Activated T-helper 1 cell treated with anti-CD3 and anti-CD28 coated beads, Interleukin-2, amount 50 U/mL, for 16 hours (primary cell): ENCODE measurements around the gene CNTN4.

Source experiments
- DNase-seq, 2 donors: peaks; one replicate each; pipeline ENCODE4 v3.0.0-alpha.2; 2020; ENCODE audit warnings: low read depth in 1 of 2, low spot score in 1 of 2

Gene CNTN4

DNA sequence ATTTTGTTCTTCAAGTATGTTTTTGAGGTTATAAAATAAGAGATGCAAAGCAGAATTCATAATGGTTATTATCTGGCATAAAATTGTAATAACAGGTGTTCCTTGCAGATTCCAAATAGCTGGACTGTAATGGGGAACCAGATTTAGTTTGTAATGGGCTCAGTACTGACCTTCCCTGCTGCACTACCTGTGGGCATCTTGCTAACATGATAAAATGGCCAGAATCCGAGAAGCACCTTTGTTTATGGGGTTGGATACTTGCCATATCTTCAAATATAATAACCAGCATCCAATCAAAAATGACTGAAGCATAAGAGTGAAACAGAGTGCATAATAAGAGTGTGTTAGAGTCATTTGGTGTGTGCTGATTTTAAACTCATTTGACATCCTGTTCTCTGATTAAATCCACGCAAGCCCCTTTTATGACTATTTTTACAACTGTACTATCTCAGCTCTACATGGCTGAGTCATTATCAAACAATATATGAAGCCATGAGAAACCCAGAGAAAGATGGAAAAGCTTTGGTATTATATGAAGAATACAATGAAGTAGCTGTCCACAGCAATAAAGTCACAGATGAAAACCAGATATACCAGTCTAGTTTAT is 292.4 kb downstream of the CNTN4 start:
- no peak for DNase-seq

DNA sequence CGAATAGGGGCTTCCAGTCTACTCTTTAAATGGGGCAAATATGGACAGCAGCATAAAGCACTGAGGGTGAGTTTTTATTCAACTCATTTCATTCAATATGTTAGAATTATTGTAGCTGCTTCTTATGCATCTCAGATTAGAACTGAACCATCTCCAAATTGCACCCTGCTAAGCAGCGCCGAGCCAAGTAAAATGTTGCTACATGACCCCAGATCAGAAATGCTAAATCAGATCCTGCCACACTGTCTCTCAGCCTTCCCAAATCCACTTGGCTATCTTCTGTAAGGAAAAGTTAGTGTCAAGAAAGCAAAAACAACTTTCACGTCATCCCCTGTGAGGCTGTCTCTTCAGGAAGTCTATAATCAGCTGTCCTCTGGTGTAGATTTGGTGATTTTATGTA is 293.2 kb downstream of the CNTN4 start:
- DNase-seq, result no peak

DNA sequence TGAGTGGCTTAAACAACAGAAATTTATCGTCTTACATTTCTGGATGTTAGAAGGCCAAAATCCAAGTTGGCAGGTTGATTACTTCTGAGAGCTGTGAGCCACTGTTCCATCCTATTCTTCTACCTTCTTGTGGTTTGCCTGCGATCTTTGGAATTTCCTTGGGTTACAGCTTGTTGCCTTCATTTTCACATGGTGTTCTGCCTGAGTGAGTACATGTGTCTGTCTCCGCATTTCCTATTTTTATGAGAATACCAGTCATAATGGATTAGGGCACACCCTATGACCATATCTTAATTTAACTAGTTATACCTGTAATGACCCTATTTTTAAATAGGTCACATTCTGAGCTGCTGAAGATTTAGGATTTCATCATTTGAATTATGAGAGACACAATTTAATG is 294.3 kb downstream of the CNTN4 start:
- DNase-seq, result no peak

DNA sequence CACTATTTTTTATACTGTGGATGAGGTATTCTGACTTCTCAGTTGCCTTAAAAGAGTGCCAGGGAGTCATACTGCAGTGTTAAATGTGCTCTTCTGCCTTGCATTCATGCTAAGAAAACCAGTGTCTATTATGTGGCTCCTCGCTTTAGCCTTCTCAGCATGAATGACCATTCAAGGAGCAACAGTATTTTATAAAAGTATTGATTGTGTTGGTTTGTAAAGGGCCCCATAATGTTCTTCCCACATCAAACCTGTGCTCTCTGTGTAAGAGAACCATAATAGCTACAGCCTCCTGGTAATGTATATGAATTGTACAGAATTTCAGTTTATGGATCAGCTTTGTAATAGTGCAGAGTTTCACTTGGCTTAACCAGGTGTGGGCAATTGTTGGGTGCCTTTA is 316.4 kb downstream of the CNTN4 start:
- no peak for DNase-seq

DNA sequence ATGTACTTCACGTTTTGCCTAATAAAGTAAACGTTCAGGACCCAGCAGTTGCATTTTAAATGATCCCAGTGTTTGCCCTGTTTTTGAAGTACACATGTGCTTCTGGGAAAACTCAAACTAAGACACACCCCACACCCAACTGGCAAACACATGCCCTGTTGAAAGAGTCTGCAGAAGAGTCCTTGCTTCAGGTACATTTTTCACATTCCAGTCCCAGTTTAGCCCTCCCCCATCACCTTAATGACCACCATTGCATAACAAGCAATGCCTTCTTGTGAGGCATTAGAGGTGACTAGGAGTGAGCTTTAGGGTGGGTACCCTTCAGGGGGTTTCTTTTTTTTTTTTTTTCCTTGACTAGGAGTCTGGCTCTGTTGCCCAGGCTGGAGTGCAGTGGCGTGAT is 322.3 kb downstream of the CNTN4 start:
- no peak for DNase-seq

DNA sequence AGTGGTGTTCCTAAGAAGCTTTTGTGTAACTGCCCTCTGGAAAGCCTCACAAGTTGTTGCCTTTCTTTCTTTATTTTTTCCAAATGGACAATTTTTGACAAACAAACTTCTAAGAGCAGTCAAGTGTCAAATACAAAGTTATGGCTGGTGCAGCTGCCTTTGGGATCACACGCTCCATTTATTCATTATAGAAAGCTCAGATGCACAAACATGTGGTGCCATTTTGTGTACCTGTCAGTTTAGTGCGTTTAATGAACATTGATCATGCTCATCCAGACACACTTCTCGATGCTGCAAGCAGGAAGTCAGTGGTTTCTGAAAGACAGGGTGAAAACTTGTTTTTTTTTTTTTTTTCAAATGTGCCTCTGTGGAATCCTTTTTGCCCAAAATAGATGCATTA is 324.5 kb downstream of the CNTN4 start:
- DNase-seq, result no peak

DNA sequence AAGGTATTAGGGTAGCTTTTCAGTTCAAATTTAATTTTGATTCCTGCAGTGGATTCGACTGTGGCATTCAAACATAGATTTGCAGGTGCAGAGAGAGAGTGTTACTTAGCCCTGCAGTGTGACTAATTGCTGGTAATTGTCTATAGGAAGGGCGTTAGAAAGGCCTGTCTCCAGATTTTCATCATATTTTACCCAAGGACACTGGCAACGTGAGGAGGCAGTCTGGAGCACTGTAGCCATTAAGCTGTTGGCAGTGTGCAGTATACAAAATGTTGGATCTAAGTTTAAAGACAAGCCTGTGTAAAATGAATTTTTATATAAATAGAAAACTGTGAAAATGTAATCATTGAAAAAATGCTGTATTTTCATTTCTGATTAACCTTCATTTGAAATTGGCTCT is 342.9 kb downstream of the CNTN4 start:
- no peak for DNase-seq

DNA sequence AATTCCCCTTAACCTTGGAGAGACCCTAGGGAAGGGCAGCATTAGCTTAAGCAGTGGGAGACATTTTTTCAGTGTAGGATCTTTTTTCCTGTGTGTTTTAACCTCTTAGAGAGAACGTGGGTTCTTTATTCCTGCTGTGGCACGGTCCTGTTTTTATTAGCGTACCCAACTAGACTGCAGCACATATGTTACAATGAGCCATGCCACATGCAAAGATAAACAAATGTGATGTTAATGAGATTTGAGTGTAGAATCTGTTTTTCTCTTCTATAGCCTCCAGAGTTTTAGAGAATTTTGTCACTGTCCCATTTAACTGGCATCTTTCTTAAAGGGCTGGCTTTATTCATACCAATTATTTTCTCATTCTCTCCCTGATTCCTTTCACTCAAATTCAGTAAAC is 347.5 kb downstream of the CNTN4 start:
- no peak for DNase-seq

DNA sequence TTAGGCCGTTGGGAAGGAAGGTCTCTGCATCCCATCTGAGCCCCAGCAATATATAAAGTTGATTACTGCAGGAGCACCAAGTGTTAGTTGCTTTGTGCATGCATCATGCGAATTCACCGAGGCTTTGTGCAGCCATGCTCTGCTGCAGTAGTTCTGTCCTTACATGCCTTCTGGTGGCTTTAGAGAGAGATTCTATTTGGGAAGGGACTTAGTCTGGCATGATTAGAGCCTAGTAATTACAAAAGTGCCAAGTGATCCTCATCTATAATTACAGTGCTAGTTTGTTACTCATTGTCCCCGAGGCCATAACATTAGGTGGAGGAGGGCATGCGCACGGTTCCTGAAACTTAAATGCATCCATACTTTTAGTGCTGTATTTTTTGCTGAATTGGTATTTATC is 353.6 kb downstream of the CNTN4 start:
- DNase-seq, result no peak

DNA sequence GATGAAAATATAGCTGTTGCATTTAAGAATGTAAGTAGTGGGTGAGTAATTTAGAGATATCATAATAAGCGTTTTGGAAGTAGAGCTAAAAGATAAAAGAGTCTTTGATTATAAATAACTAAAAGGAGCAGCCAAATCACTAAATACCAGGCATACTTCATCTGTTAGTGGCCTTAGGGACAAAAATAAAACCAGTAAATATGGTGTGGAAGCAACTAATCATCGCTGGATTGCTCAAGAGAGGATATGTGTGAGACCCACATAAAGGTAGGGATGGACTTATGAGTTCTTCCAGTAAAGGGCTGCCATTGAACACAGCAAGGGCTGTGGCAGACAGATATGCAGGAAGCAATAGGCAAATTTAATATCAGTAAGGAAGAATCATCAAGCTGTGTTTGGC is 356.2 kb downstream of the CNTN4 start:
- no peak for DNase-seq

DNA sequence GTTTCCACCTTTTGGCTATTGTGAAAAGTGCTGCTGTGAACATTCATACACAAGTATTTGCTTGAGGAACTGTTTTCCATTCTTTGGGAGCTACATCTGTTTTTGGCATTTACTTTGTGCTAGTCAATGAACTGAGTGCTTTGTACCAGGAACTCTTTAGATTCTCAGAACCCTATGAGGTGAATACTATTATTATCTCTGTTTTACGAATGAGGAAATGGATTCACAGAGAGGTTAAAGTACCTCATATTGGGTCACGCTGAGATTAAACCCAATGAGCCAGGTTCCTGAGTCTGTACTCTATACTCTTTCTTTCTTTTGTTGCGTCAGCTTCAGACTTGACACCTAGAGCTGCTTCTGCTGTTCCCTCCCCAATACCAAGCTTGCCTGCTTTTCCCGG is 358.1 kb downstream of the CNTN4 start:
- DNase-seq, result no peak

DNA sequence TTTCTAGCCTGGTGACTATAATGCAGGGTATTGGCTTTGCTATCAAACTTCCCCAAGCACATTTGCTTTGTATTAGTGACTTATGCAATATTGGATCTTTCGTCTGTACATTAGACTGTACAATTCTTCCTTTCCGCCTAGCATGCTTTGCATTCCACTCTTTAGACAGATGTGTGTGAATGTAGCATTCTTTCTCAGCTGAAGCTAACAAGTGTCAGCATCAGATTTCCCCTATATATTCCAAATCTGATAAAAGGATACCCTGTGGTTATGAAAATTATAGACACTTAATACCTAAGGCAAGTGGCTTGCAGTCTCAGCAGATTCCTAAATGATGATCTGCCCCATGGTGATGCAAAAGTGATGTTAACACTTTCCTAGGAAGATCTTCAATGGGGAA is 360.1 kb downstream of the CNTN4 start:
- DNase-seq, result no peak

DNA sequence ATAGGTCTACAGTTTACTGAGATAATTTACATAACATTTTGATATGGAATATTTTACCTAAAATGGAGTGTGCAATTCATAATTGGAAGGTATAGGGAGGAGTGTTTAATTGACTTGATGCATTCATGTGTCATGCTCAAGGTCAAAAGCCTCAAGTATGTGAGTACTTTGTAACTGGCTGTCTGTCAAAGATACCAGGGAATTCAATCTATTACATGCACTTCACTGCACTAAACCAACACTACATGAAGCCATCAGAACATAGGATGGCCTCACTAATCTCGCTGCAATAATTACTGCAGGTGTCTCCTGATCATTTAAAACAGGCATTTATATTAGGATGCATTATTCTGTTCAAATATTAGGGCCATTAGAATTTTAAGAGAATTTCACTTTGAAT is 367.2 kb downstream of the CNTN4 start:
- no peak for DNase-seq

DNA sequence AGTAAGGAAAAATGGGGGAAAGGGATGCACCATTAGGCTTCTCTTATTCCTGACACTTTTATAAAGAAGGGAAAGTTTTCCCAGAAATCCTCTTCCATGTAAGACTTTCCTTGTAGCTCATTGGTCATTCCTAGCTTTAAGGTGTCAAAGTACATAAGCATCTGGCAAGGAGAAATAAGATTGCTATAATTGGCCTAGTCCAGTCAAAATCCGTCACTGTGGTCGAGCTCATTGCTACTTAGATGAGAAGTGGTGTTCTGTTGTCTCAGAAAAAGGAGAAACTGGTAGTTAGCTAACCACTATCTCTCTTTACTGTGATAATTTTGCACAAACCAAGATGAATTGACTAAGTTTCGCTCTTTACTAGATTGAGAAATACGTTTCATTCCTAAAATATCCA is 370.1 kb downstream of the CNTN4 start:
- no peak for DNase-seq

DNA sequence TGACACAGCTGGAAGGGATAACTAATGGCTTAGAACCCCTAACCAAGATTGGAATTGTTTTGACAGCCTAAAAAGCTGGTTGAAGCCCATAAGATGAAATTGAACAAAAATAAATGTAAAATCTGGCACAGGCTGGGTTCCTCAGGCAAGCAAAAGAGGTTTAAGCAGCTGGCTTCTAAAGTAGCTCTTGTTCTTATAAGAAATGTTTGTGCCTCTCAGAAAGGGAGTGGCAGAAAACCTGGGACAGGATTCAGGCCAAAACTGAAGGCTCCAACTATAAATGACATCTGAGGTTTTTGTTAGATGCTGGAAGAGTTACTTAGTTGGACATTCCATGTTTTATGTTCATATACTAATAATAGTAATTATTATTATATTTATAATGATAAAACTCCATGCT is 378.3 kb downstream of the CNTN4 start:
- DNase-seq, result no peak

DNA sequence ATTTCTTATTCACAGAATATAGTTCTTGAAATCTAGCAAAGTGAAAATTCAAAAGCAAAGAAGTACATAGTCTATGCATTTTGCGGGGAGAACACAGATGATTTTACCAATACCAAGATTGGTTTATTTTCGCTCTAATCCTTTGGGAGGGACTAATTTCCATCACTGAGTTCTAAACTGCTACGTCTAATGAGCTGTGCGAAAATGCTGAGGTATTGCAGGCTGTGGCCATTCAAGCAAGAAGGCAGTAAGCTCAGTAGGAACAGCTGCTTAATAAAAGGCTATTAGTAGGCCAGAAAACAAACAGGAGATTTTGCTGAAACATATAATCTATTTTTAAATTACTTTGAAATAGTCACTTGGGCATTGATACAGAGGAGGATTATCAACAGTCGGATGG is 379.0 kb downstream of the CNTN4 start:
- no peak for DNase-seq

DNA sequence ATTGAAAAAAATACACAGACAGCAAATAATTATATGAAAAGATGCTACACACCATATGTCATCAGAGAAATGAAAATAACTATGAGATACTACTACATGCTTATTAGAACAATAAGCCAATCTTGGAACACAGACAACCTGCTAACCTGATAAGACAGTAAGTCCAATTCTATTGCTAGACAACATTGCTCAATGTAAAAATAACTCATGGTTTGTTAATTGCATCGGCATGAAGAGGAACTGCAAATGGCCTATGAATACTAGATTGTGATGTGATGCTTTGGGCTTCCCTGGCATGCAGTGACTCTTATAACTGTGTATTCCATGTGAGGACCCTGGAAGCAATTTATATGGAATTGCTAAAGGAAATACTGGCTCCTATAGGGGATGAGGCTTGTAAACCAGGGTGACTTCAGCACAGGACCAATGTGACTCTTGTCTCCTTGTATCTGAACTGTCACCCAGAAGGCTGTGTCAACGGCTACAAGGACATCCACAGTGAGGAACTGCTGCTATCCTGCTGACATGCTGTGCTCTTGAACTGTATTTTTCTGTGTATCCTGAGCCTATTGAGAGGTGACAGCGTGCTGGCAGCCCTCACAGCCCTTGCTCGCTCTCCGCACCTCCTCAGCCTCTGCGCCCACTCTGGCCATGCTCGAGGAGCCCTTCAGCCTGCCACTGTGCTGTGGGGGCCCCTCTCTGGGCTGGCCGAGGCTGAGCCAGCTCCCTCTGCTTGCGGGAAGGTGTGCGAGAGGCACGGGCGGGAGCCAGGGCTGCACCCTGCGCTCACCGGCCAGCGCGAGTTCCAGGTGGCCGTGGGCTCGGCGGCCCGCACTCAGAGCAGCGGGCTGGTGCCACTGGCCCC is 385.7 kb downstream of the CNTN4 start:
- no peak for DNase-seq

DNA sequence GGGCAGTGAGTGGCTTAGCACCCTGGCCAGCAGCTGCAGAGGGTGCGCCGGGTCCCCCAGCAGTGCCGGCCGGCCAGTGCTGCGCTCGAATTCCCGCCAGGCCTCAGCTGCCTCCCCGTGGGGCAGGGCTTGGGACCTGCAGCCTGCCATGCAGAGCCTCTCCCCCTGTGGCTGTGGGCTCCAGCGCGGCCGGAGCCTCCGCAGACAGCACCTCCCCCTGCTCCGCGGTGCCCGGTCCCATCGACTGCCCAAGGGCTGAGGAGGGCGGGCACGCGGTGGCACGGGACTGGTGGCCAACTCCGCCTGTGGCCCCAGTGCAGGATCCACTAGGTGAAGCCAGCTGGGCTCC is 386.3 kb downstream of the CNTN4 start:
- DNase-seq, result no peak

DNA sequence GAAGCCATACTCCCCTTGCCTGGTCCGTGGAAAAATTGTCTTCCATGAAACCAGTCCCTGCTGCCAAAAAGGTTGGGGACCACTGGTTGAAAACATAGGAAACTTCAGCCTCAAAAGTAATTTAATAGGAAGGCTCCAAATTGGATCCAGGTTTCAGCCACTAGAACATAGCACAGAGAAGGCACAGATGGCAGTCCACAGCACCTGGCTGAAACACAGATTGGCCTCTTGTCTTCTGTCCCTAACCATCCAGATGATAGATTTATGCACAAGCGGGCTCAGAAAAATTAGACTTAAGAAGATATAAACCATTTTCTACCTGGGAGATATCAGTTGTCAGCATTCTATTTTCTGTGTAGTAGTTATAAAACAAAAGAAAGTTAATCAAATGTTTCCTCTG is 397.1 kb downstream of the CNTN4 start:
- DNase-seq, result no peak

DNA sequence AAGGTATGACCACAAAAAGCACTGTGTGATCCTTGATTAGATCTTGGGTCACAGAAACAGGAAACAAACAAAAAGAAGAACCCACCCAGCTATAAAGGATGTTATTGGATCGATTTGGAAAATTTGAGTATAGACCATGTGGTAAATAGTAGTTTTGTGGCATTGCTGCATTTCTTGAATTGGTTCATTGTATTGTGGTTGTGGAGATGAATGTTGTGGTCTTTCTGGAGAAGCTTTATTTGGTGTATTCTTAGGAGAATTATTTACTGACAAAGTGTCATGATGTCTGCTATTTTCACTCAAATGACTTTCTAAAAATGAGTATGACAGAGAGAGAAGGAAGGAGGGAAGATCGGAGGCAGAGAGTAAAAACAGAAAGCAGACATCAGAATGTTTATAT is 406.2 kb downstream of the CNTN4 start:
- no peak for DNase-seq

DNA sequence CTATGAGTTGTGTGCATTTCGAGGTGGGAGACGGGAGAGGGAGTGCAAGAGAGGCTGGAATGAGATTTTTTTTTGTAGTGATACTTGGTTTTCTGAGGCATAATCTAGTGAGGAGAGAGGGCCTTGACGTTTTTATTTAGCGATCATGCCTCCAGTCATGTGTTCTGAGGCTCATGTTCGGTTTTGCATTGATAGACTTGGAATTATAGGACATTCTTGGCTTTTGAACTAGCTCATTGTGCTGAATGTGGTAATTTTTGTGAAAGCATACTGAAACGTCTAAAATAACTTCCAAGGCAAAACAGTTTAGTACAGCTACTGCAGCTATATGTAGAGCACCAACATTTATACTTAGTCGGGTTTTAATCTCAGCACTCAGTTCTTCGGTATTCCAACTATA is 408.1 kb downstream of the CNTN4 start:
- no peak for DNase-seq

DNA sequence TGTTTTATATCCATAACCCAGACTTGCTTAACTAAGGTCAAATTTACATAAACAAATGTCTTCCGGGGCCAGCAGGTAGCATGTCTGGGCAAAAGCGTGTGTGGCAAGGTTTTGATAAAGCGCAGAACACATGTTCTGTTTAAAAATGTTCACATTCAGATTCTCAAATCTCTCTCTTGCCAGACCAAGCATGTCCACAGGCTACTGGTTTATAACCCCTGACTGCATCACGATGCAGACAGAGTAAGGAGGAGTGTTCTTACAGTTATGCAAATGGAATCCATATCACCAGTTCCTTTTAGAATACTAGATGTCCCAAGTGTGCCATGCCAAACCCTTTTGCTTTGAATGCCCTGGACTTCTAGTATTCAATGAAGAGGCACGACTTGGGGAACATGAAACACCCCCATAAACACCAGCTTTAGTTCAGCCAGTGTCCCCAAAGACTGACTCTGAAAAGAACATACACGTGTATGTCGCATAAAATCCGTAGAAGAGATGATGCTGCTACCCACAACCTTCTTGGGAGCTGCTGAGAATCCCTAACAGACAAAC is 412.0 kb downstream of the CNTN4 start:
- DNase-seq, result no peak

DNA sequence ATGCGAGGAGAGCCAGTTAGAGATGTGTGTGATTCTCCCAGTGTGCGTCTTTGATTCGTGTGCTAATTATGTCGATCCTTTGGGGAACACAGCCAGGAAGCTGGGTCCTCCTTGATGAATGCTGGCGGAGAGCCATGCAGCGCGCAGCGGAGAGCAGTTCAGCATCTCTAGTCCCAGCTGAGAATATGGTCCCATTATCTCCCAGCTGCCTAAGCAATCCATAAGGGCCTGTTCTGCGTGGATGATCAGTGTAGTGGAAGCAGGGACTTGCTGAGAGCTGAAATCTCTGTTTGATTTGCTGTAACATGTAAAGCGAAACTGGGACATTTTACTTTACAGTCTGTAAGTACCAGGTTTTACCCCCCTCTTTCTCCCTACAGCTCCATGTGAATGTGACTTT is 412.7 kb downstream of the CNTN4 start:
- DNase-seq, result no peak
